ENCODE data around the gene MYO9B. TPM values are rescaled to one million over a fixed set of nuclear protein-coding genes. Genes with fewer than 3 reads are reported as not detected.
A peak's percentile ranks its signal among the peaks of the same experiment; 100 is the strongest.
"Not testable (repeated sequence)": the region's sequence is repeated elsewhere in the genome, so short reads cannot be mapped to it uniquely, and the experiment has no call there.

The MYO9B gene
- total RNA-seq, 1 donor from 2014 or later: 24.1 TPM

DNA sequence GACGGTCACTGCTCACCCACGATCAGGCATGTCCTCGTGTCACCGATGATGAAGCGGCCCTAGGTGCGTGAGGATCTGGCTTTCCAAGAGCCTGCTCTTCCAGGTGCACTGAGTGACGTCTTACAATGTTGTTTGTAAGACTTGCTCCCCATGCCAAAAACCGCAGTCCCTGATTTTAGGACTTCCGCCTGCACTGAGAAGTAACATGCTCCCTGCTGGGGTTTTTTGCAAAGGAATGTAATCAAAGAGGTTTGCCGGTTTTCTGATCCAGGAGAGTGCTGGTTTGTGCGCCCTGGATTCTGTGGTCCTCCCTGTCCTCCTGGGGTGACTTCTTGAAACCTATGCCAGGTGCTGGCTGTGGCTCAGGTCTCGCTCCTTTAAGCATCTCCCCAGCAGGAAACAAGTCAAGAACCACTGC, 38.8 kb downstream of the MYO9B start:
- DNase-seq: peak; percentile 60

DNA sequence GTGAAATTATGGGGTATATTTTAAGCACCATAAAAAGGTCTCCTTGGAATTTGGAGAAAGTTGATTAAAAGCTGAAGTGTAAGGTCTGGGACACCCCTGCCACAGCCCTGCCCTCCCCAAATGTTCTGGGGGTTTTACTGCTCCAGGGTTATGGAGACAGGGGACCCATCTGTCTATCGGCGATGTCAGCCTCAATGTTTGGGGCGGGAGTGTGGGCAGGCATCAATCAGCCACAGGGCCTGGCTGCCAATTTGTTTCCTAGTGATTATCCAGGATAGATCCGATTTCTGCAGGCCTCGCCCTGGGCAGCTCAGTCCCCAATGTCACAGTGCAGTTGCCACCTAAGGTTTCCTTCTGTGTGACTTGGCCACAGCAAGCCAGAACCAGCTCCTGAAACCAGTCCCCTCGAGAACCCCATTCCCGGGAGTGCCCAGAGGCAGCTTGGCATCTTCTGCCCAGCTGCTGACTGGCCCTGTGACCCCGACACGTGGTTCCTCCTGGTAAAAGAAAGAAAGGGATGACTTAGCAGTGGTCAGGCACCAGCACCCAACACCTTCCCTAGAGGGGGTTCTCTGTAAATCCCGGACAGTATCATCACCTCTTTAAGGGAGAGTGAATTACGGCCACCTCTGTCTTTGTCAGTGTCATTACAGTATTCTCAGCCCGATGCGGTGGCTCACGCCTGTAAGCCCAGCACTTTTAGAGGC, 41.6 kb downstream of the MYO9B start:
- no peak for DNase-seq

DNA sequence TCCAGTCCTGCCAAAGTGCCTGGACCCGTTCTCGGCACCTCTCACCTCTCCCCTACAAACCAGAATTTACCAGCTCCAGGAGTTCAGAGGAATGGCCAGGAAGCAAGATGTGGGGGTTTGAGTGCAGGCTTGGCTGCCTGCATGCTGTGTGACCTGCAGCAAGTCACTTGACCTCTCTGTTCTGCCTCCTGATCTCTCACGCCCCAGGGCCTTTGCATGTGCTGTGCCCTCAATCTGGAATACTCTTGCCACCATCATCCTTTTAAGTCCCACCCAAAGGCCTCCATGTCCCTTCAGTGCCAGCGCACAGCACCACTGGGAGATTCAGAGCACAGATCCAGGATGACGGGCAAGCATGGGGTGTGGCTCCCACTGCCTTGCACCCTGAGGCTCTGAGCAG, 43.4 kb downstream of the MYO9B start:
- no peak for DNase-seq

DNA sequence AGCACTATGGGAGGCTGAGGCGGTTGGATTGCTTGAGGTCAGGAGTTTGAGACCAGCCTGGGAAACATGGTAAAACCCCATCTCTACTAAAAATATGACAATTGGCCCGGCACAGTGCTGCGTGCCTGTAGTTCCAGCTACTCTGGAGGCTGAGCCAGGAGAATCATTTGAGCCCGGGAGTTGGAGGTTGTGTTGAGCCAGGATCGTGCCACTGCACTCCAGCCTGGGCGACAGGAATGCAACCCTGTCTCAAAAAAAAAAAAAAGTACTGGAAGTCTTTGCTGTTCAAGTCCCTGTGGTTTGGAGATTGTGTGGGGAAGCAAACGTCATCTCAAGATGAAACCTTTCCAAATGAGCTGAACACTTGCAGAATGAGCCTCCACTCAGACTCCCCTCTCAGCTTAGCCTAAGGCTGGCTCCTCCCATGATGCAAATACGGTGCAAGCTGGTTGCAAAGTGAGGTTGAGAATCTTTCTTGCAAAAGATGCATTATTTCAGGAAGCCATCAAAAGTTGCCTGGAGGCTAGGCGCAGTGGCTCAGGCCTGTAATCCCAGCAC, 46.2 kb downstream of the MYO9B start:
- DNase-seq: no peak

DNA sequence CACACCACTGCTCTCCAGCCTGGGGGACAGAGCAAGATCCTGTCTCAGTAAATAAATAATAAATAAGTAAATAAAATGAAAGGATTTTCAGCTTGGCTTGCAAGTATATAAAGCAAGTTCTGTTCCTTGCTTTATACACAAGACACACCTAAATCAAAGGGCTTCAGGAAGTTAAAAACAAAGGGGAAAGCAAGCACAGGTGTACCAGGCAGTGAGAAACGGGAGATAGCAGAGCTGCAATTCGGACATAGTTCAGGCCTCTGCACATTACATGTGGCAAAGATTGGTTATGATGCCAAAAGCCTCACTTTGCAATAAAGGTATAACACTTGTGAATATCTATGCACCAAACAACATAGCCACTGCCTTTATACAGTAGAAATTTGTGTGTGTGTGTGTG, 47.5 kb downstream of the MYO9B start:
- DNase-seq: no peak

DNA sequence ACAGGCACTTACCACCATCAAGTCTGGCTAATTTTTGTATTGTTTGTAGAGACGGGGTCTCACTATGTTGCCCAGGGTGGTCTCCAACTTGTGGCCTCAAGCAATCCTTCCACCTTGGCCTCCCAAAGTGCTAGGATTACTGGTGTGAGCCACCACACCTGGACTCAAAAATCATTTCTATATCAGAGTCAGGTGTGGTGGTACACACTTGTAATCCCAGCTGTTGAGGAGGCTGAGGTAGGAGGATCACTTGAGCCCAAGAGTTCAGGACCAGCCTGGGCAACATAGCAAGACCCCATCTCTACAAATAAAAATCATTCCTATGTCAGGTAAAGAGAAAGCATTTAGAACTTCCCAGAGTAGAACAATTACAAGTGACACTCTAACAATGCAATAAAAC, 48.4 kb downstream of the MYO9B start:
- DNase-seq: no peak

DNA sequence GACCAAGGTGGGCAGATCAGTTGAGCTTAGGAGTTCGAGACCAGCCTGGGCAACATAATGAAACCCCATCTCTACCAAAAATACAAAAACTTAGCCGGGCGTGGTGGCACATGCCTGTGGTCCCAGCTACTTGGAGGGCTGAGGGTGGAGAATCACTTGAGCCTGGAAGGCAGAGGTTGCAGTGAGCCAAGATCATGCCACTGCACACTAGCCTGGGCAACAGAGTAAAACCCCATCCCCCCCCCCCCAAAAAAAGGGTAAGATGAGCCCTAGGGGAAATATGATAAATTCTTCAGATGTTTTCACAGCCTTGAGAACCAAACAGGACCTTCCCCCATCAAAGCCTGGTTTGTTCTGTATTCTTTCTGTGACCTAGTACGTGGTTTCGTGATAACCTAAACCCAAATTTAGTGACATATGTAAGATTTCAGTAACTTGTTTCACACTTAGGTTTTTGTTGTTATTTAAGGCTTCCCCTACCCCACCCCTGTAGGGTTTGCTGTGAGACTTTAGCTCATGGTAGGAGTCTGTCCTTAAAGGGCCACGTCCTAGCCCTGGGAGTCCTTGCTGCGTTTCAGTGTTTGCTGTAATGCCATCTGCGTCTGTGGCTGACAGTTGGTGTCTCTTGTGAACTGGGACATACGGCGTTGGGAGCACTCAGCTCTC, 49.6 kb downstream of the MYO9B start:
- peak; percentile 53 for DNase-seq

DNA sequence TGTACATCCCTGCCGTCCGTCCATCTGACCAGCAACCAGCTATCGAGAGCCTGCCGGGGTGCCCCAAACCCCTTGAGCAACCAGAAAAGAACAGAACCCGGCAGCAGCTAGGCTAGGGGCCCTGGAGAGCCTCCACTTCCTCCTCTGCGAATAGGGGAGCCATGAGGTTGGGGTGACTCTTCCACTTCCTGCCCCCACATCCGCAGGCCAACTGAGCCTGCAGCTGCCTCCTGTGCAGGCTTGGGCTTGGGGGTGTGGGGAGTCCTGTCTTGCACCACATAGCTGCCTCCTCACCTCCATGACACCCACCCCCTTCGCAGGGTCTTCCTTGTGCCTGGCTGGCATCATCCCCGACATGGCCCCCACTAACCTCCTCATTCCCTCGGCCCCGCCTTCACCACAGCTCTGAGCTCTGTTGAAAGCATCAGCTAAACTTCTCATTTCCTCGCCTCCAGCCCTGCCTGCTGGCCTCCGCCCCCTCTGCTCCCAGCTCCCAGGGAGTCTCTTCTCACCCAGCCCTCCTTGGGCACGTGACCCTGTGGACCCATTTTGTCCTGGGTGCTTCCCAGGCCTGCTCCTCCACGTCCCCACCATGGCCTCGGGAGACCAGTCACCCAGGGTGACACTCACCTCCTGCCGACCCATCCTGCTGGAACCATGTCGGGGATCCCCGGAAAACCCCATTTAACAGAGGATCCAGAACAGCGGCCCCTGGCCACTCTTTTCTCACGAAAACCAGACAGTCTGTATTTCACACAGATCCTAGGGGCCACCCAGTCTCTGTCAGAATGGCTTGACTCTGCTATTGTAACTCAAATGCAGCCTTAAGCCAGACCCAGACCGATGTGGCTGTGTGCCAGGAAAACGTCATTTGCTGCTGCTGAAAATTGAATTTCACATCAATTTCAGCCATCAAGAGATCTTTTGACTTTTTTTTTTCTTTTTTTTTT, 50.4 kb downstream of the MYO9B start:
- peak; percentile 70 for DNase-seq

DNA sequence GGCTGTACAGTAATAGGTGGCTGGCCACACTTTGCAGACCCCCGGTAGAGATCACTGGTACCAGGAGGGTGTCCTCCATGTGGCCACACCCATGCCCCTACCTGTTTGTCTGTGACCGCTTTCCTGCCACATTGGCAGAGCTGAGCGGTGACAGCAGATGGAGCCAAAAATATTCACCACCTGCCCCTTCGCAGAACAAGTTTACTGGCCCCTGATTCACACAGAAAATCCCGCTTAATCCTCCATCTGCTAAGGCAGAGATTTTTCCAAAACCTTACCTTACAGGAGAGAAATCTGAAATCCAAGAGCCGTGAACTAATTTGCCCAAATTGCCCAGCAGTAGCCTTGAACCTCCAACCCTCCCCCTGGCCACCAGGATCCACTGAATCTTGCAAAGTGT, 52.1 kb downstream of the MYO9B start:
- DNase-seq: peak; percentile 21

DNA sequence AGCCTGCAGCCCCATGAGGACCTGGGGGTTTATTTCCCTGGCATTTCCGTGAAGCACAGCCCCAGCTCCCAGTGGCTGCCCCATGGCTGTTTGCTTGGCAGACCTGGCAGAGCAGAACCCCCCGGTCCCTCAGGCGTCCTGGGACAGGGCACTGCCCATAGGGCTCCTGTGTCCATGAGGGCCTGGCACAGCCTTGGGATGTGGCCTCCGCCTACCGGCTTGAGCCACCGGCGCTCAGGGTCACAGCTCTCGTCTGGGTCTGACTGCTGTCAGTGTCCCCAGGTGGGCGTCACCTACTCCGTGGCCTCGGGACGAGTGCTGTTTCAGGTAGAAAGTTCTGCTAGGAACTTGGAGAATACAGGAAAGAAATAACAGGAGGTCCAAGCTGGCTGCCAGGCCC, 52.8 kb downstream of the MYO9B start:
- DNase-seq: no peak

DNA sequence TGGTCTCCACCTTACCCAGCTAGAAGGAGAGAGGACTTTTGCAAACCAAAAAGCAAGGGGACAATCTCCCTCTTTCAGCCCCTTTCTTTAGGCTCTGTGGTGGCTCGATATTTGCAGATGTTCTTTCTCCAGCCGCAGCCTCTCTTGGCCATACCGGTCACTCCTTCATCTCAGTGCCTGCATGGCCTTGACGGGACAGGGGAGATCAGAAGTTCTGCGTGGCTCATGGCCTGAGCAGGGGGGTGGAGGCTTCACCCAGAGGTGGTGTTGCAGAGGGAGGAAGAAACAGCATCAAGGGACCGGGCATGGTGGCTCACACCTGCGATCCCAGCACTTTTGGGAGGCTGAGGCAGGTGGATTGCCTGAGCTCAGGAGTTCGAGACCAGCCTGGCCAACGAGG, 53.2 kb downstream of the MYO9B start:
- no peak for DNase-seq

DNA sequence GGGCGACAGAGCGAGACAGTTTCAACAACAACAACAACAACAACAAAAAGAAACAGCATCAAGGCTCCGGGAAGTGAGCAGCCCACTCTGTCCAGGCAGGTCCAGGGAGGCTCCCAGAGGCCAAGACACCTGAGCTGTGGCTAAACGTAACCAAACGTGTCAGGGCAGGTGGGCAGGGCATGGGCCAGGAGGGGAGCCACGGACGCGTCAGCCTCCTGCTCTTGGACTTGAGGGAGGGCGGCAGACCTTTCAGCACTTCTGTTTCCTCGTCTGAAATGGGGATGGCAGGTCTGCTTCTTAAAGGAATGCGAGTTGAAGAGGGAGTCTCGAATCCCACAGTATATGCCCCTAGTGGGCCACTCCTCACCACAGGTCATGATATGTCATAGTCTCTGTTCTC, 53.8 kb downstream of the MYO9B start:
- no peak for DNase-seq

DNA sequence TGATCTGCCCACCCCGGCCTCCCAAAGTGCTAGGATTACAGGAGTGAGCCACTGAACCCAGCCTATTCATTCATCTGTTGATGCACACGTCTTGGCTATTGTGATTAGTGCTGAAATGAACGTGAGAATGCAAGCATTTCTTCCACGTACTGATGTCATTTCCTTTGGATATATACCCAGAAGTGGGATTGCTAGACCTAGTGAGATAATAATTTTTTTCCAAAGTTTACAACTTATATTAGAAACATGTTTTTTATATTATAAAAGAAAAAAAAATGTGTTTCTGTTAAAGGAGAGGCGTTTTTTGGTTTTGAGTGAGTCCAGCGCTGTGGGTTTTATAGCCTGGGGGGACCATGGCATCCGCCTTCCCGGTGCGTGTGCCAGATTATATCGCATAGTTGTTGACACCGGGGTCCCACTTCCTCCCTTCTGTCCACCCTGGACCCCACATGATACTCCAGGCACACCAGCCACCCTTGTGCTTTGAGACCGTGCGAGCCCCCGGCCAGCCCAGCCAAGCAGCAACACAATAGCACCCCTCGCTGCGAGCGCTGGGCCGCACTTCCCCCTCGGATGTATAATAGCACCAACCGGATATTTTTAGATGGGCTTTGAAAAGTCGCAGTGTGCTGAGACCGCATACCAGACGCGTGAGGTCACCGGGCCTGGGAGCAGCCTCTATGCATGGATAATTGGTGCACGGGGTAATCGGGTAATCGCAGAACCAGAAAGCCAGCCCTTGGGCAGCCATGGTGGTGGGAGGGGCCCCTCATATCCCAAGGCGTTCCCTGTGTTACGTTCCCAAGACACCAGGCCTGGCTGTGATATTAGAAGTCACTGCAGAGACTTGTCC, 59.6 kb downstream of the MYO9B start:
- peak; percentile 98 for DNase-seq

DNA sequence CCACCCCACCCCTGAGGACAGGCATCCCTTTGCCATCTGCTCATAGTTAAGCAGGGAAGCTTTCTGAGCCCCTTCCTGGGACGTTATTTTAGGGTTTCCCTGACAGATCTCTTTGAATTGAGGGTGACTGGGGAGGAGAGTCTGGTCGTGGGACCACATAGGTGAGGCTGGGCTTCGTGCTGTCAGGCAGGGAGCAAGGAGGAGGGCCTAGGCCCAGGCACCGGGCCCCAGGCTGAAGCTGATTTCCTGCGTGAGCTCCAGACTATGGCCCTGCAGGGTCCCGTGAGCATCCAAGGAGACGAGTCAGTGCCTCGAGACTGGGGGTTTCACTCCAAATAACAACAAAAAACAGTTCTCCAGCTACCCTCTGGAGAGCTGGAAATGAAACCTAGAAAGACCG, 60.4 kb downstream of the MYO9B start:
- DNase-seq: peak; percentile 24

DNA sequence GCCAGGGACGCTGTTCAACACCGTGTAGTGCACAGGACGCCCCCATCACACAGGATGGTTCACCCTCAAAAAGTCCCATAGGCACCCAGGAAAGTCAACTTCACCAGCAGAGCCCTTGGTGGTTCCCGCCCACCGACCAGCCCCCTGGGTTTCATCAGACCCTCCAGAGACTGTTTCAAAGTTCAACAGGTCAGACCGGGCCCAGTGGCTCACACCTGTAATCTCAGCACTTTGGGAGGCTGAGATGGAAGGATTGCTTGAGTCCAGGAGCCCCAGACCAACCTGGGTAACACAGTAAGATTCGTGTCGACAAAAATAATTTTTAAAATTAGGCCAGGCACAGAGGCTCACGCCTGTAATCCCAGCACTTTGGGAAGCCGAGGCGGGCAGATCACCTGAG, 61.0 kb downstream of the MYO9B start:
- no peak for DNase-seq

DNA sequence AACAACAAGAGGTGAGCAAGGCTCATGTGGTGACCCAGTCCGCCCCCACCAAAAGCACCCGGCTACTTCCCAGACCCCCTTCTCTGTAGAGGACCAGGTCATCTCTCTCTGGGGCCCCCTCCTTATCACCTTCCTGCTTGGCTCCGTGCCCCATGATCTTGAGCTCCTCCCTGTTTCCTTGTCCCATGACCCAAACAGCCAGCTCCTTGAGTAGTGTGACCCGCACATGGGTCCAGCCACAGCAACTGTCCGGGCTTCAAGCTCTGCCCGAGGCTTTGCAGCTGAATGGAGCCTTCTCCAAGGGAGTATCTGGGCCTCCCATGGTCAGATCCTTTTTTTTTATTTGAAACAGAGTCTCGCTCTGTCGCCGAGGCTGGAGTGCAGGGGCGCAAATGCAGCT, 61.8 kb downstream of the MYO9B start:
- DNase-seq: no peak

DNA sequence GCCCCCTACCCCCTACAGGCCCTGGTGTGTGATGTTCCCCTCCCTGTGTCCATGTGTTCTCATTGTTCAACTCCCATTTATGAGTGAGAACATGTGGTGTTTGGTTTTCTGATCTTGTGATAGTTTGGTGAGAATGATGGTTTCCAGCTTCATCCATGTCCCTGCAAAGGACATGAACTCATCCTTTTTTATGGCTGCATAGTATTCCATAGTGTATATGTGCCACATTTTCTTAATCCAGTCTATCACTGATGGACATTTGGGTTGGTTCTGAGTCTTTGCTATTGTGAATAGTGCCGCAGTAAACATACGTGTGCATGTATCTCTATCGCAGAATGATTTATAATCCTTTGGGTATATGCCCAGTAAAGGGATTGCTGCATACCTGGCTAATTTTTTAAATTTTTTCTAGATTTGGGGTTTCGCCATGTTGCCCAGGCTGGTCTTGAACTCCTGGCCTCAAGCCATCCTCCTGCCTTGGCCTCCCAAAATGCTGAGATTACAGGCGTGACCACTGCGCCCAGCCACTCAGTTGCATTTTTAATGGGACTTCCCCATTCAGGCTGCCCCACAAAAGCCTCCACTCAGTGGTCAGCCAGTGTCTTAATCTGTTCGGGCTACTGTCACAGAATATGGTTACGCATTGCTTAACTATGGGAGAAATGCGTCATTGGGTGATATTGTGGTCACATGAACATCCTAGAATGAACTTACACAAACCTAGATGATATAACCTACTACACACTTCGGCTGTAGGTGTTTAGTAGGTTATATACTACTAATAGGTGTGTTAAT, 62.7 kb downstream of the MYO9B start:
- not testable (repeated sequence) for DNase-seq

DNA sequence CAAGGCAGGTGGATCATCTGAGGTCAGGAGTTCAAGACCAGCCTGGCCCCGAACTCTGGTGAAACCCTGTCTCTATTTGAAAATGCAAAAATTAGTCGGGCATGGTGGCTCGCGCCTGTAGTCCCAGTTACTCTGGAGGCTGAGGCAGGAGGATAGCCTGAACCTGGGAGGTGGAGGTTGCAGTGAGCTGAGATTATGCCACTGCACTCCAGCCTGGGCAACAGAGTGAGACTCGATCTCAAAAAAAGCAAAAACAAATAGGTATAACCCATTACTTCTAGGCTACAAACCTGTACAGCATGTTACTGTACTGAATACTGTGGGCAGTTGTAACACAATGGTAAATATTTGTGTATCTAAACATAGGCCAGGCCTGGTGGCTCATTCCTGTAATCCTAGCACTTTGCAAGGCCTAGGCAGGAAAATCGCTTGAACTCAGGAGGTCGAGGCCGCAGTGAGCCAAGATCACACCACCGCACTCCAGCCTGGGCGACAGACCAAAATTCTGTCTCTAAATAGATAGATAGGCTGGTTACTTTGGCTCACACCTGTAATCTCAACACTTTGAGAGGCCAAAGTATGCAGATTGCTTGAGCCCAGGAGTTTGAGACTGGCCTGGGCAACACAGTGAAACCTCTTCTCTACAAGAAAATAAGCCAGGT, 63.5 kb downstream of the MYO9B start:
- no peak for DNase-seq

DNA sequence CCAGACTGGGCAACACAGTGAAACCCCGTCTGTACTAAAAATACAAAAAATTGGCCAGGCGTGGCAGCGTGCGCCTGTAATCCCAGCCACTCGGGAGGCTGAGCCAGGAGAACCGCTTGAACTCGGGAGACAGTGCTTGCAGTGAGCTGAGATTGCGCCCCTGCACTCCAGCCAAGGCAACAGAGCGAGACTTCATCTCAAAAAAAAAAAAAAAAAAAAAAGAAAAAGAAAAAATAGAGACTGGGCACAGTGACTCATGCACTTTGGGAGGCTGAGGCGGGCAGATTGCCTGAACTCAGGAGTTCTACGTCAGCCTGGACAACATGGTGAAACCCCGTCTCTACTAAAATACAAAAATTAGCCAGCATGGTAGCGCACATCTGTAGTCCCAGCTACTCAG, 69.2 kb downstream of the MYO9B start:
- not testable (repeated sequence) for DNase-seq

Measured in tongue (tissue), 2 donors.